CD1c-positive myeloid dendritic cell (primary cell): ENCODE data around the gene PHPT1.
"Not testable (repeated sequence)": the region's sequence is repeated elsewhere in the genome, so short reads cannot be mapped to it uniquely, and the experiment has no call there.

Experiments
- DNase-seq: peaks from one replicate; pipeline ENCODE4 v3.0.0-alpha.2; 2016; ENCODE audit errors: extremely low spot score

The PHPT1 gene

DNA sequence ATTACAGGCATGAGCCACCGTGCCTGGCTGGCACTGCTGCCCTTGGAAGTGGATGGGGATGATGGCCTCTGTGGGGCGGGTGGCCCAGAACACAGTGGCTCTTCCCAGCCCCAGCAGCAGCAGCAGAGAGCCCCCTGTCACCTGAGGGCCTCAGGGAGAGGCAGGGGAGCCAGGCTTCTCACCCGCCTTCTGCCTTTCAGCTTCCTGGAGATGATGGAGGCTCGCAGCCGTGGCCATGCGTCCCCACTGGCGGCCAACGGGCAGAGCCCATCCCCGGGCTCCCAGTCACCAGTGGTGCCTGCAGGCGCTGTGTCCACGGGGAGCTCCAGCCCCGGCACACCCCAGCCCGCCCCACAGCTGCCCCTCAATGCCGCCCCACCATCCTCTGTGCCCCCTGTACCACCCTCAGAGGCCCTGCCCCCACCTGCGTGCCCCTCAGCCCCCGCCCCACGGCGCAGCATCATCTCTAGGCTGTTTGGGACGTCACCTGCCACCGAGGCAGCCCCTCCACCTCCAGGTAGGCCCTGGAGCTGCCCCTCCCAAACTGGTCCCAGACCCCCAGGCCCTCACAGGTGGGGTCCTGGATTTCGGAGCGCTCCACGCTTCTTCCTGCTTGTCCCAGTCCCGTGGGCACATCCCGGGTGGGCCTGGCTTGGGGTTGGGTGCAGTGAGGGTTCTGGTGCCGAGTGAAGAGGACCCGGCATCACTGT, 11.9 kb upstream of the PHPT1 start:
- no peak for DNase-seq

DNA sequence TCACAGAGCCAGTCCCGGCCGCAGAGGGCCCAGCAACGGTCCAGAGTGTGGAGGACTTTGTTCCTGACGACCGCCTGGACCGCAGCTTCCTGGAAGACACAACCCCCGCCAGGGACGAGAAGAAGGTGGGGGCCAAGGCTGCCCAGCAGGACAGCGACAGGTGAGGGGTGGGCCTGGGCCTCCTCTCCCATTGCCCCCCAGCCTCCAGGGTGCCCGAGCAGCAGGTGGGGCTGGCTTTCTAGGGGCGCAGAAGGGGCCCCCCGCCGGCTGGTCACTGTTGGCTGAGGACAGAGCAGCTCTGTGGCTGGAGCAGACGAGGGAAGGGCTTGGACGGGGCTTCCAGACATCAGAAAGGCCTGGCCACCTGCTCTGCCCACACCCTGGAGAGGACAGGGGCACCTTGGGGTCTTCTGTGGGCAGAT, 11.3 kb upstream of the PHPT1 start:
- DNase-seq: not testable (repeated sequence)

DNA sequence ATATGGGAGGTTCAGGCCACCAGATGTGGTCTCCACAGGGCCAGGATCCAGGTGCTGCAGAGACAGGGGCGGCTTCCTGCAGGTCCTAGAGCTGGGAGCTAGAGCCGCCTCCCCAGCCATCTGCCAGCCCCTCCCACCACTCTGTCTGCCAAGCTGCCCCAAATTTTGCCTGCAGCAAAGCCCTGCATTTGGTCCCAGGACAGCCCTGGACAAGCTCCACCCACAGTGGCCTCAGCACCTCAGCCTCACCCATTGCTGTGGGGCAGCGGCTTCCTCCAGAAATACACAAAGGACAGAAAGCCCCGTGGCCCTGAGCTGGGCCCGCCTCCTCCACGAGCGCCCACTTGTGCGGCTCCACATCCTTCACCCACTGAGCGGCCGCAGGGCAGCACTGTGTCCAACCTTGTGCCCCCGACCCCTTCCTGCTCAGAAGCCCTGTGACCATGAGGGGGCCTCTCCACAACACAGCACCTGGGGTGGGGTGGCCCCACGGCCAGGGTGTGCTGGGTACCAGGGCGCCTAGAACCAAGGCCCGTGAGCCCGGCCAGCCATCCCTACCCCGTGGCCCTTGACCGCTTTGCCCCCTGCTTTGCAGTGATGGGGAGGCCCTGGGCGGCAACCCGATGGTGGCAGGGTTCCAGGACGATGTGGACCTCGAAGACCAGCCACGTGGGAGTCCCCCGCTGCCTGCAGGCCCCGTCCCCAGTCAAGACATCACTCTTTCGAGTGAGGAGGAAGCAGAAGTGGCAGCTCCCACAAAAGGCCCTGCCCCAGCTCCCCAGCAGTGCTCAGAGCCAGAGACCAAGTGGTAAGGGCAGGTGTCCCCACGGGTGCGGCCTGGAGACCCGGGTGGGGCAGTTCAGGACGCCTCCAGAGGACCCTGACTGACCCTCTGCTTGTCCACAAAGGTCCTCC, 10.6 kb upstream of the PHPT1 start:
- DNase-seq: no peak

DNA sequence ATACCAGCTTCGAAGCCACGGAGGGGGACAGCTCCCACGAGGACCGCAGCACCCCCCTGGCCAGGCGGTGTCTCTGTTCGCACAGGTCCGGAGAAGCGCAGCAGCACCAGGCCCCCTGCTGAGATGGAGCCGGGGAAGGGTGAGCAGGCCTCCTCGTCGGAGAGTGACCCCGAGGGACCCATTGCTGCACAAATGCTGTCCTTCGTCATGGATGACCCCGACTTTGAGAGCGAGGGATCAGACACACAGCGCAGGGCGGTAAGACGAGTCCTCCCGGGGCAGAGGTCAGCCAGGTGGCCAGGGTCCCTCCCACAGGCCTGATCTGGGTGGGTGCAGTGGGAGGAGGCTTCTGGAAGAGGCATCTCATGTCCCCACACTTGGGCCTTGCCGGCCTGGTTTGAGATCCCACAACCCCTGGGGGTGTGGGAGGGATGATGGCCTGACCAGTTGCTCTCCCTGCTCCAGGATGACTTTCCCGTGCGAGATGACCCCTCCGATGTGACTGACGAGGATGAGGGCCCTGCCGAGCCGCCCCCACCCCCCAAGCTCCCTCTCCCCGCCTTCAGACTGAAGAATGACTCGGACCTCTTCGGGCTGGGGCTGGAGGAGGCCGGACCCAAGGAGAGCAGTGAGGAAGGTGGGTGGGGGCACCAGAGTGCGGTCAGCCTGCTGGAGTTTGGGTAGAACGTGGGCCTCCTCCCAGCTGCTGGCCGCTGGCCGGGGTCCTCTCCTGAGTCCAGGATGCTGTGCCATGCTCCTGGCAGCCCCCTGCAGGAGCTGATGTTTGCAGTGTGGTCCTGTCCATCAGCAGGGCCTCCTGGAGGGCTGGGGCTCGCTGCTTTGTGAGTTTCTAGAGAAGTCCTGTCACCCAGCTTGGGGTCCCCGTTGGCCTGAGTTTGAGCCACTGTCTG, 9.7 kb upstream of the PHPT1 start:
- no peak for DNase-seq

DNA sequence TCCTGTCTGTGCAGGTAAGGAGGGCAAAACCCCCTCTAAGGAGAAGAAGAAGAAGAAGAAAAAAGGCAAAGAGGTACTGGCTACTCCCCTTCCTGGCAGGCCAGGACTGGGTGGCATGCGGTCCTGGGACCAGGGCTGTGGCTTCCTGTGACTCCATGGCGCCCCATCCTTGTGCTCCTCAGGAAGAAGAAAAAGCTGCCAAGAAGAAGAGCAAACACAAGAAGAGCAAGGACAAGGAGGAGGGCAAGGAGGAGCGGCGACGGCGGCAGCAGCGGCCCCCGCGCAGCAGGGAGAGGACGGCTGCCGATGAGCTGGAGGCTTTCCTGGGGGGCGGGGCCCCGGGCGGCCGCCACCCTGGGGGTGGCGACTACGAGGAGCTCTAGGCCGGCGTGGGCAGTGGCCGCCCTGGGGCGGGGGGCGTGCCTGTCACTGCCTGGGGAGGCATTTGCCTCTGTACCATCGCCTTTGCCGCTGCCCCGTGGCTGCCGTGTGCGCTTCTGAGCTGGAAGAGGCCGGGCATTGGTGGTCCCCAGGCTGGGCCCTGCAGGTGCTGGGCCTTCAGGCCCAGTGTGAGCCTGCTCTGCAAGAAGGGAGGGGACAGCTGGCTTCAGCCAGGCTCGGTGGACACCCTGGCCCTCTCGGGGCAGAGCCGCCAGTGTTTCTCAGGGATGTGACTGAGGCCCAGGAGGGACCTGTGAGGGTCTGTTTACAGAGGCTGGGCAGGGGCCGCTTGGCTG, 8.9 kb upstream of the PHPT1 start:
- DNase-seq: no peak

DNA sequence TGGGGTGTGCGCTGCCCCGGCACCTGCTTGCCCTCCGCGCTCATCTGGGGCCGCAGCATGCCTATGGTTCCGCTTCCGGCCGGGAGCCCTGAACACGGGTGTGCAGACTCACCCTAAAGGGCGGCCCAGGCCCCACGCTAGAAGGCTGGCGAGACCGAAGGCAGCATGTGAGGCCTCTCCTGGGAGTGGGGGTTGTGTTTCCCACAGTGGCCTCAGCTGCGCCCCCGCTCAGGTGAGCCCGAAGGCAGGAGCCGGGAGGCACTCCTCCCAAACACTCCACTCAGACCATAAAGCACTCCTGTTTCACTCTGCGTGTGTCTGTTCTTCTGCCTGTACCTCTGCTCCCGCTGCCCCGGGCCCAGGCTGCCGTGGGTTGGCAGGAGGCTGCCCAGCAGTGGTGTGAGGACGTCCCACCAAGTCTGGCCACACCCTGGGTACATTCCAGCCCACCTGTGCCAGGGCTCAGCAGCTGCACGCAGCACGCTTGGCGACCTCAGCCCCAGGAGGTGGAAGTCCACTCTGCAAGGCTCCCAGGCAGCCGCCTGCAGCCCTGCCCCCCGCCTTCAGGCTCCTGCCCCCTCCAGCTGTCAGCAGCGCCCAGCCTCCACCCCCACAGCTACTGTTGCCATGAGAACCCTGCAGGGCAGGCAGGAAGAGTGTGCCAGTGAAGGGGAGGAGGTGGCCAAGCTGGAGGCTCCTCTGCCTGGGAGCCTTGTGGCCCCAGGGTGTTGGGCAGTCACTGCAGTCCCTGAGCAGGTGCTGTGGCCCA, 8.1 kb upstream of the PHPT1 start:
- DNase-seq: peak; percentile 8

DNA sequence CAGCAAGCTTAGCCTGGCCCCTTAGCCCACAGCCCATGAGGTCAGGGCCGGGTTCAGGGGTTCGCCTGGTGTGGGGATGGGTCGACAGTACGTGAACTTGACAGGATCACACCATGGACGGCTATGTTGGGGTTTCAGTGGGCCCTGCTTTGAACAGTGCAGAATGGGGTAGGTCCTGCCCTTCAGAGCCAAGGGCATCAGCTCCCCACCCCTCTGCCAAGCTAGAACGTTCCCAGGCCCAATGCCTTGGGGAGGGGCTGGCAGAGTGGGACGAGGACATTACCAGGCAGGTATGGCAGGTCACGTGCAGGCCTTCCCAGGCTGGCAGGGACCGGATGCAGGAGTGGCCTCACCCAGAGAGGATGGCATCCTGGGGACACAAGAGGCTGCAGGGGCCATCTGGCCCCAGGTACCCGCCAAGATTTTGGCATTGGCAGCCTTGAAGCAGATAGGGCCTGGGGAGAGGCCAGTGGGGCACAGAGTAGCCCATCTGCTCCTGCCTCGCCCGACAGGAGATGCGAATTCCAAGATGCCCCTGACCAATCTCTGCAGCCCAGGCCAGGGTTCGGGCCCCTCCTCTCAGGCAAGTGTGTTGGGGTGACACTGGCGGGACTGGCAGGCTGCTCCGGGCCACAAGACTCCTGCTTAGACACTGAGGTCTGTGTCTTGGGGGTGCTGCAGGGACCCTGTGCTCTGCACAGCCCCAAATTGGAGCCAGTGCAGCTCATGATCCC, 7.4 kb upstream of the PHPT1 start:
- not testable (repeated sequence) for DNase-seq

DNA sequence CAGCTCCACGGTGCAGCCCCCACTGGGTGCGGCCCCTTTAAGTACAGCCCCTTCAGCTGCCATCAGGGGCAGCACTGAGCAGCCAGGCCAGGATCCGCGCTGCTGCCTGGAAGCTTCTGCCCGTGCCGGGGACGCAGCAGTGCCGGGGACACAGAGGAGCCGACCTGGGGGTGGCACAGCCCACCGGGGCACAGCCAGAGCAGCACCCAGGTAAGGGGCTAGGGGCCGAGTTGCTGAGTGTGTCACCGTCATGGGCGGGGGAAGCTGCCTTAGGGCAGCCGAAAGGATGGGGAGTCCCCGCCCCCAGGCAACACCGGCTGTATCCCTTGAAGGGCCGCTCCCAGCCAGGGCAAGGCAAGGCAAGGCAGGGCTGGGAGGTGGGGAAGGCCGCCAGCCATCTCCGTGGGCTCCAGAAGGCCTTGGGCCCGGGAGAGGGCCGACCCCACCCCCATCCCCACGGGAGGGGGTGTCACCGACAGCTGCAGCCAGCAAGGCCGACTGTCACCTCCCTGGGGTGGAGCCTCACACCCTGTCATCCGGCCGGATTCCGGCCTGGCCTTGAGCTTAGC, 6.7 kb upstream of the PHPT1 start, which contains the start of gene AJM1:
TSS of gene AJM1 (plus strand) at position 99 of the 569 bp plus-strand sequence. CDS start 1,937 bp downstream, outside the sequence.
- peak; percentile 82 for DNase-seq

DNA sequence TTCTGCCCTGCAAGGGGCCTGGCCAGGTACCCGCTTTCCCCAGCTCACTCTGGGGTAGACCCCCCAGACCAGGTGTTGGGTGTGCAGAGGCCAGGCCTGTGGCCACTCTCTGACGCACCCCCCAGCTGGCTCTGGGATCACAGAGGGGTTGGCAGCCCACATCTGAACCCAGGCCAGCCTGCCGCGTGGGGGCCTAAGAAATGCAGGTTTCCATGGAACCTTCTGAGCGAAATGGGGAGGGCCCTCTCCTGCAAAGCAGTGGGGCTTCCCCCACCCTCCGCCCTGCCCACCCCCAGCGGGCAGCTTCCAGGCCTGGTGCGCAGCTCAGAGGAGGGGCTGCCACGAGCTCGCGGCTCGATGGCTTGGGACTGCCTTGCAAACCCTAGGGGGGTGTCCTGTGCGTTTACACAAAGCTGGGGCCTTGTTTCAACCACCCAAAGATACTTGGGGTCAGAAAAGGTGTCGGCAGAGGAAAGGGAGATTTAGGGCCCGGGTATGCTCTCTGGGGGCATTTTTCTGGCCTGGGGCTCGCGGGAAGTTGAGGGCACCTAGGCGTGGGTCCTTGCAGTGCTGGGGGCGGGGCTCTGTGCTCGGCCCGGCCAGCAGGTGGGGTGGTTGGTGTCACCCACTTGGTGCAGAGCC, 5.9 kb upstream of the PHPT1 start:
- DNase-seq: not testable (repeated sequence)

DNA sequence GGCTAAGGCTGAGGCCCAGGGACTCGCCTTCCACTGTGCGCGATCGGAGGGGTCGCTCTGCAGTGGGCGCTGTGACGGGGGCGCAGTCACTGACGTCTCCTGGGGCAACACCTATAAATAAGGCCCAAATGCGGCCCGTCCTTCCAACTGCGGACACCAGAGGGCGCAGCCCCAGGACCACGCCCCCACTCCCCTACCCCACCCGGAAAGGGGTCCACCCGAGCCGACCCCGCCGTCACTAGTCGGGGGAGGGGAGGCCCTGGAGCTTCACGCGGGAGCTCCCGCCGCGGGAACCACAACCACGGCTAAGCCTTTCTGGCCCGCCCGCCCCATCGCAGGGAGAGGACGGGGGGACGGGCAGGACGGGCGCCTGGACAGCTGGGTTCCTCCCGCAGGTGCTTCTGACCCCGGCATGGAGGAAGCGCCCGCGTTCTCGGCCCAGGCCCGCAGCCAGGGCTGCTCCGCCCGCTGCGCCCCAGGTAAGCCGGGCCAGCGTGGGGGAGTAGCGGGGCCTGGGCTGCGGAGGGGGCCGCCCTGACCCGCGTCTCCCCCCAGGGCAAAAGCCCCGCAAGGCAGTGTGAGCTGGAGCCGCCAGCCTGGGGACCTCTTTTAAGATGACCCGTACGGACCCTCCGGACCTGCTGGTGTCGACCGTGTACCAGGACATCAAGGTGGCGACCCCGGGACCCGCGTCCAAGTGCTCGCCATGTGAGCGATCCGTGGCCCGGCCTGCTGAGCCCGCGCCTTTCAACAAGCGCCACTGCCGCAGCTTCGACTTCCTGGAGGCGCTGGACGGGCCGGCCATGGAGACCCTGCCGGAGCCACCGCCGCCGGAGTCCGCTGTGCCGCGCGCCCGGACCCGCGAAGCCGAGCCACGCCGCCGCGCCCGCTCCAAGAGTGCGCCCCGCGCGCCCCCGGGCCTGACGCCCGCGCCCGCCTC, 5.1 kb upstream of the PHPT1 start:
- peak; percentile 29 for DNase-seq

DNA sequence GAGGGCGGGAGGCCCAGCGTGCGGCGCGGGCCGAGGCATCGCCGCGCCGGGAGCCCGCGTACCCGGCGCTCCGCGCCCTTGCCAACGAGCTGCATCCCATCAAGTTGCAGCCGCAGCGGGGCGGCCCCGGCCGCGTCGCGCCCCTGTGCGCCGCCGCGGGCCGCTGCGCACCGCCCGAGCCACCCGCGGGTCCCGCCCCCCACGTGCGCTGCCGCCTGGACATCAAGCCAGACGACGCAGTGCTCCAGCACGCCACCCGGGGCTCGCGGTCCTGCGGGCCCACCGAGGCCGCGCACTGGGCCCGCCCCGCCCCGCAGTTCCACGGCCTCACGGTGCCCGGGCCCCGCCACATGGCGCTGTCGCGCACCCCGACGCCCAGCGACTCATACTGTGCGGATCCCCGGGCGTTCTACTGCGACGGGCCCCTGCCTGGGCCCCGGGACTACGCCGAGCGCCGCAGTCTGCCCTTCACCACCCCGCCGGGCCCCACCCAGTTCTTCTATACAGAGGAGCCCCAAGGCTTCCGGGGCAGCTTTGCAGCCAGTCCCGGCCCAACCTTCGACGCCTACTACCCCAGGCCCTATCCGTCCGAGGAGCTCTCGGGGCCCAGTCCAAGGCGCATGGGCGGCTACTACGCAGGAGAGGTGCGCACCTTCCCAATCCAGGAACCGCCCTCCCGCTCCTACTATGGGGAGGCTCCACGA, 4.3 kb upstream of the PHPT1 start:
- peak; percentile 11 for DNase-seq

DNA sequence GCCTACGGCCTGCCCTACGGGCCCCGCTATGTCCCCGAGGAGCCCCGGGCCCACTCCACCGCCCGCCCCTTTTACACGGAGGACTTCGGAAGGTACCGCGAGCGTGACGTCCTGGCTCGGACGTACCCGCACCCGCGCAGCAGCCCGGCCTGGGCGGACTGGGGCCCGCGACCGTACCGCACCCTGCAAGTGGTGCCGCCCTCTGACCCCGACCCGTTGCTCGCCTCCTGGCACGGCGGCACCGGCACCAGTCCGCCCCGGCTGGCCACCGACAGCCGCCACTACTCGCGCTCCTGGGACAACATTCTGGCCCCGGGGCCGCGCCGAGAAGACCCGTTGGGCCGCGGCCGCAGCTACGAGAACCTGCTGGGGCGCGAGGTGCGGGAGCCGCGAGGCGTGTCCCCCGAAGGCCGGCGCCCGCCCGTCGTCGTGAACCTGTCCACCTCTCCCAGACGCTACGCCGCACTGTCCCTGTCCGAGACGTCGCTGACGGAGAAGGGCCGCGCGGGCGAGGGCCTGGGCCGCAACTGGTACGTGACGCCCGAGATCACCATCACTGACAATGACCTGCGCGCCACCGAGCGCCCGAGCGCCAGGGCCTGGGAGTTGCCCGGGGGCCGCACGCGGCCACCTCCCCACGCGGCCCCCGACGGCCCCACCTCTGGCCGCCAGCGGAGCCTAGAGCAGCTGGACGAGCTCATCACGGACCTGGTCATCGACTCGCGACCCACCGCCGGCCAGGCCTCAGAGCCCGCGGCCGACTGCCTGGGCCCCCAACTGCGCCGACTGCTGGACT, 3.5 kb upstream of the PHPT1 start:
- no peak for DNase-seq

DNA sequence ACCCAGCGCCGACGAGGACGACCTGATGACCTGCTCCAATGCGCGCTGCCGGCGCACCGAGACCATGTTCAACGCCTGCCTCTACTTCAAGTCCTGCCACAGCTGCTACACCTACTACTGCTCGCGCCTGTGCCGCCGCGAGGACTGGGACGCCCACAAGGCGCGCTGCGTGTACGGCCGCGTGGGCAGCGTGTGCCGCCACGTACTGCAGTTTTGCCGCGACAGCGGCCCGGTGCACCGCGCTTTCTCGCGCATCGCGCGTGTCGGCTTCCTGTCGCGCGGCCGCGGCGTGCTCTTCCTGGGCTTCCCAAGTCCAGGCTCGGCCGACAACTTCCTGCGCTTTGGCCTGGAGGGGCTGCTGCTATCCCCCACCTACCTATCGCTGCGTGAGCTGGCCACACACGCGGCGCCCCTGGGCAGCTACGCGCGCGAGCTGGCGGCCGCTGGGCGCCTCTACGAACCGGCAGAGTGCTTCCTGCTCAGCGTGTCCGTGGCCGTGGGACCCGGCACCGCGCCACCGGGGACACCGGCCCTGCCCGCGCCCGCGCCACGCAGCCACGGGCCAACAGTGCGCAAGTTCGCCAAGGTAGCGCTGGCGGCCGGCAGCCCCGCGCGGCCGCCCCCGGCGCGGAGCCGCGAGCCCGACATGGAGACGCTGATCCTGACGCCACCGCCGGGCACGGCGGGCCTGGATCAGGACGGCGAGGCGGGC, 2.7 kb upstream of the PHPT1 start:
- peak; percentile 23 for DNase-seq

DNA sequence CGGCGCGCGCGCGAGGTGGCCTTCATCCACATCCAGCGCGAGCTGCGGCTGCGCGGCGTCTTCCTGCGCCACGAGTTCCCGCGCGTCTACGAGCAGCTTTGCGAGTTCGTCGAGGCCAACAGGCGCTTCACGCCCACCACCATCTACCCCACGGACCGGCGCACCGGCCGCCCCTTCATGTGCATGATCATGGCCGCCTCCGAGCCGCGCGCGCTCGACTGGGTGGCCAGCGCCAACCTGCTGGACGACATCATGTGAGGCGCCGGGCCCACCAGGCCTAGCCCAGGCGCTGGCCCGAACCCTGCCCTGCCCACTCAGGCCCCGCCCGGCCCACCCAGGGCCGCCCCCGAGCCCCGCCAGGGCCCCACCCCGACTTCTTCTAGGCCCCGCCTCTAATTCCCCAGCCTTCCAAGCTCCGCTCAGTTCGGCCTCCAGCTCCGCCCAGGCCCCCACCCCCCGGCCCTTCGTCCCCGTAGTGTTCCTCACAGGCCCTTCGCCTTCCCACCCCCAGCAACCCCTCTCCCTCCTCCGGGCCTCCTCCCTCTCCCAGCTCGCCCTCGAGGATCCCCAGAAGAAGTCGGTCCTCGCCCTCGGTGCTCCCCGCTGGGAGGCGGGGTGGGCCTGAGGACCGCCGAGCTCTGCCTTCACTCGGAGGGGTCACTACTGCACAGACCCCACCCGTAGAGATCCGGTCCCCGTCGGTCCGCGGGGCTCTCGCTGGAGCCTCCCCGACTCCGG, 2.0 kb upstream of the PHPT1 start:
- DNase-seq: peak; percentile 68
